ENCODE results near the gene KDM2A. TPM values are rescaled to one million over a fixed set of nuclear protein-coding genes. Genes with fewer than 3 reads are reported as not detected.
"Not testable (repeated sequence)": the region's sequence is repeated elsewhere in the genome, so short reads cannot be mapped to it uniquely, and the experiment has no call there.

KDM2A gene
- total and polyA plus RNA-seq, 2 donors (not counting 1 experiment from before 2014, with no cell fraction given), result 132 to 229 TPM

DNA sequence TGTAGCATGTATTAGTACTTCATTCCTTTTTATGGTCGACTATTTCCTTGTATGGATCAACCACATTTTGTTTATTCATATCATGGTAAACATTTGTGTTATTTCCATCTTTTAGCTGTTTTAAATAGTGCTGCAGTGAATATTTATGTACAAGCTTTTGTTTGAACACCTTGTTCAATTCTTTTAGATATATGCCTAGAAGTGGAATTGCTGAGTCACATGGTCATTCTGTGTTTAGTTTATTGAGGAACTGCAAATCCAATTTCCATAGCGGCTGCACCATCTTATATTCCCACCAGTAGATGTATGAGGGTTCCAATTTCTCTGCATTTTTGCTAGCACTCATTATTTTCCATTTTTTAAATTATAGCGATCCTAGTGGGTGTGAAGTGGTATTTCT, 85.8 kb downstream of the KDM2A start:
- H3K27me3 Mint-ChIP-seq, result no peaks in the 10 kb centered on the region
- H3K27ac Mint-ChIP-seq, result no peak overlapping the region
- DNase-seq, result no peak
- Histone ChIP-seq H3K9ac (ENCODE audit: low read length) (no peak overlapping the region), H3K9me3 (ENCODE audit: control extremely low read depth in 1 of 3, control insufficient read depth in 2 of 3, insufficient read depth in 1 of 3, low read length in 2 of 3) (no peaks in the 10 kb centered on the region), H3K79me2 (ENCODE audit: control insufficient read depth, insufficient read depth, low read length) (no peaks in the 10 kb centered on the region), H4K20me1 (ENCODE audit: control insufficient read depth, insufficient read depth, low read length, poor library complexity, severe bottlenecking) (peaks cover 3% of the 10 kb centered on the region), H2AFZ (ENCODE audit: insufficient read depth, low read depth, low read length, poor library complexity, severe bottlenecking) (no peak overlapping the region), H3K36me3 (replicated peaks in 1 of 2; ENCODE audit: control extremely low read depth in 1 of 2, control insufficient read depth in 1 of 2, extremely low read depth in 1 of 2, insufficient read depth in 2 of 2, low read length in 1 of 2) (peaks cover 2 to 28% of the 10 kb centered on the region in 2 experiments), H3K27ac (ENCODE audit: low read length in 2 of 2) (no peak overlapping the region), H3K27me3 (replicated peaks in 1 of 4; ENCODE audit: control extremely low read depth in 1 of 4, control insufficient read depth in 3 of 4, insufficient read depth in 4 of 4, low read length in 3 of 4) (no peaks in the 10 kb centered on the region), H3K4me2 (replicated peaks; ENCODE audit: low read depth, low read length, poor library complexity, severe bottlenecking) (no peak overlapping the region), H3K4me1 (ENCODE audit: control insufficient read depth in 2 of 2, insufficient read depth in 2 of 2, low read length in 2 of 2) (no peaks in the 10 kb centered on the region), H3K4me3 (ENCODE audit: control extremely low read depth in 1 of 5, extremely low read depth in 1 of 5, insufficient read depth in 1 of 5, low read depth in 2 of 5, low read length in 4 of 5) (no peak overlapping the region)
- ChIA-PET CTCF (interaction anchor here (1.1 kb wide), 1 partner anchor 9 kb away, joined by 3 read pairs; no protein-coding TSS in a partner anchor), POLR2A (no interaction called here)
- no peaks in the 10 kb centered on the region for H3K4me1 Mint-ChIP-seq
- ATAC-seq (ENCODE audit: low read depth), result no peak
- no CpG with 5 or more reads among the region's 3 CpGs for WGBS (ENCODE audit: insufficient coverage)
- no peaks in the 10 kb centered on the region for H3K9me3 Mint-ChIP-seq (ENCODE audit: insufficient read depth)
- TF ChIP-seq, protein P1, sequence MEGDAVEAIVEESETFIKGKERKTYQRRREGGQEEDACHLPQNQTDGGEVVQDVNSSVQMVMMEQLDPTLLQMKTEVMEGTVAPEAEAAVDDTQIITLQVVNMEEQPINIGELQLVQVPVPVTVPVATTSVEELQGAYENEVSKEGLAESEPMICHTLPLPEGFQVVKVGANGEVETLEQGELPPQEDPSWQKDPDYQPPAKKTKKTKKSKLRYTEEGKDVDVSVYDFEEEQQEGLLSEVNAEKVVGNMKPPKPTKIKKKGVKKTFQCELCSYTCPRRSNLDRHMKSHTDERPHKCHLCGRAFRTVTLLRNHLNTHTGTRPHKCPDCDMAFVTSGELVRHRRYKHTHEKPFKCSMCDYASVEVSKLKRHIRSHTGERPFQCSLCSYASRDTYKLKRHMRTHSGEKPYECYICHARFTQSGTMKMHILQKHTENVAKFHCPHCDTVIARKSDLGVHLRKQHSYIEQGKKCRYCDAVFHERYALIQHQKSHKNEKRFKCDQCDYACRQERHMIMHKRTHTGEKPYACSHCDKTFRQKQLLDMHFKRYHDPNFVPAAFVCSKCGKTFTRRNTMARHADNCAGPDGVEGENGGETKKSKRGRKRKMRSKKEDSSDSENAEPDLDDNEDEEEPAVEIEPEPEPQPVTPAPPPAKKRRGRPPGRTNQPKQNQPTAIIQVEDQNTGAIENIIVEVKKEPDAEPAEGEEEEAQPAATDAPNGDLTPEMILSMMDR (IDR thresholded peaks at IDR 0.05), result no peak
- no peak for TF ChIP-seq EZH2 (IDR thresholded peaks at IDR 0.05; ENCODE audit: borderline replicate concordance, insufficient read depth, low read depth, low read length, poor library complexity, severe bottlenecking)
- intact Hi-C loops (cut with micrococcal nuclease), result no loop called here
- no peak overlapping the region for H3K4me3 Mint-ChIP-seq

DNA sequence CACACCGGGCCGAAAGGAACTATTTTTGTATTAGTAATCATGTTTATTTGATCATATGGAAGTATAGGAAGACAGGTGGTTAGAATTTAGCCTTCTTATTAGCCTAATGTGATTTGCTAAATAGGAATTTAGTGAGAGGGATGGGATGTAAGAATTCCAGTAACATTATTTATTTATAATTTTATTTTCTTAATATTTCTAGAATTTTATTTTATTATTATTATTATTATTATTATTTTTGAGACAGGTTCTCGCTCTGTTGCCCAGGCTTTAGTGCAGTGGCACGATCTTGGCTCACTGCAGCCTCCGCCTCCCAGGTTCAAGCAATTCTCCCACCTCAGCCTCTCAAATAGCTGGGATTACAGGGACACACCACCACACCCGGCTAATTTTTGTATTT, 90.2 kb downstream of the KDM2A start:
- POLR2A ChIA-PET; ATAC-seq (ENCODE audit: low read depth): not testable (repeated sequence)
- WGBS (ENCODE audit: insufficient coverage), result no CpG with 5 or more reads among the region's 6 CpGs

More for the DNA sequence above, 90.2 kb downstream of the KDM2A start:
- H3K79me2 ChIP-seq (ENCODE audit: control insufficient read depth, insufficient read depth, low read length); H3K27ac ChIP-seq (ENCODE audit: low read length in 2 of 2); H3K27me3 Mint-ChIP-seq; H3K27ac Mint-ChIP-seq; H3K9me3 Mint-ChIP-seq (ENCODE audit: insufficient read depth); H3K4me3 ChIP-seq (ENCODE audit: control extremely low read depth in 1 of 5, extremely low read depth in 1 of 5, insufficient read depth in 1 of 5, low read depth in 2 of 5, low read length in 4 of 5); DNase-seq; H3K9me3 ChIP-seq (ENCODE audit: control extremely low read depth in 1 of 3, control insufficient read depth in 2 of 3, insufficient read depth in 1 of 3, low read length in 2 of 3); intact Hi-C loops (cut with micrococcal nuclease); H3K9ac ChIP-seq (ENCODE audit: low read length); H3K4me3 Mint-ChIP-seq; H2AFZ ChIP-seq (ENCODE audit: insufficient read depth, low read depth, low read length, poor library complexity, severe bottlenecking); H3K27me3 ChIP-seq (replicated peaks in 1 of 4; ENCODE audit: control extremely low read depth in 1 of 4, control insufficient read depth in 3 of 4, insufficient read depth in 4 of 4, low read length in 3 of 4); H3K4me2 ChIP-seq (replicated peaks; ENCODE audit: low read depth, low read length, poor library complexity, severe bottlenecking): not testable (repeated sequence)
- H4K20me1 ChIP-seq (ENCODE audit: control insufficient read depth, insufficient read depth, low read length, poor library complexity, severe bottlenecking), result peaks cover 31% of the 10 kb centered on the region
- peaks cover 2 to 32% of the 10 kb centered on the region in 2 experiments for H3K36me3 ChIP-seq (replicated peaks in 1 of 2; ENCODE audit: control extremely low read depth in 1 of 2, control insufficient read depth in 1 of 2, extremely low read depth in 1 of 2, insufficient read depth in 2 of 2, low read length in 1 of 2)
- H3K4me1 ChIP-seq (ENCODE audit: control insufficient read depth in 2 of 2, insufficient read depth in 2 of 2, low read length in 2 of 2), result peaks cover 18 to 20% of the 10 kb centered on the region in 2 donors
- peaks cover 16% of the 10 kb centered on the region for H3K4me1 Mint-ChIP-seq
- CTCF ChIA-PET, result interaction anchor here (1.4 kb wide), 1 partner anchor 10 kb away, joined by 3 read pairs; no protein-coding TSS in a partner anchor

All from B cell (primary cell).